ENCODE results near the gene KRT40.

GRCh38 chr17:40986920-40987319, 2.8 kb upstream of the KRT40 start:
- no peak for TF ChIP-seq CTCF (IDR thresholded peaks at IDR 0.05)
- TF ChIP-seq POLR2AphosphoS5 (IDR thresholded peaks at IDR 0.05; ENCODE audit: low read depth, low read length), result no peak
